ENCODE measurements around the gene SCAF8. TPM values are rescaled to one million over a fixed set of nuclear protein-coding genes. Genes with fewer than 3 reads are reported as not detected.

The SCAF8 gene
- total and polyA plus RNA-seq, 2 donors (not counting 1 experiment from before 2014, with no cell fraction given) = 25.7 to 75.2 TPM

DNA sequence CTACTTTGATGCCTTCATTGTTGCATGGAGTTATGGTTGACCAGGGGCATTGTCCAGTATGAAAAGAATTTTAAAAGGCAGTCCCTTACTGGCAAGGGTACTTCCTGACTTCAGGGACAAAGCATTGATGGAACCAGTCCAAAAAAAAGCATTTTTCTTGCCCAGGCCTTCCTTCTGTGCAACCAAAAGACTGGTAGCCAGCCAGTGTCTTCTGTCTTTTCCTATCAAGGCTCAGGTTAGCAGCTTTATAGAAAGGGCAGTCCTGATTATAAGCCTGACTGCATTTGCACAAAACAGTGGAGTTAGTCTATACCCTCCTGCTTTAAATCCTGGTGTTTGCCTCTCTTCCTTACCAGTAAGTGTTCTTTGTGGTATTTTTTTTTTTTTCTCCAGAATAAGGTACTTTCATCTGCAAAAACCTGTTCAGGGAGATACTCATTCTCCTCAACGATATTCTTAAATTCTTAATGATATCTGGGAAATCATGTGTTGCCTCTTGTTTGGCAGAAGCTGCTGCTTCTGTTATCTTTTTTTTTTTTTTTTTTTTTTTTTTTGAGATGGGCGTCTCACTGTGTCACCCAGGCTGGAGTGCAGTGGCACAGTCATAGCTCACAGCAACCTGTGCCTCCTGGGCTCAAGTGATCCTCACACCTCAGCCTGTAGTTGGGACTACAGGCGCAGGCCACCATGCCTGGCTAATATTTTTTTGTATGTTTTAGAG, 33.9 kb downstream of the SCAF8 start:
- POLR2A ChIA-PET = interaction anchor here (0.7 kb wide), 1 partner anchor 1587 kb away, joined by 4 read pairs; no protein-coding TSS in a partner anchor
- intact Hi-C loops (cut with micrococcal nuclease) = no loop called here
- Histone ChIP-seq H3K4me2 (replicated peaks; ENCODE audit: low read depth, low read length, poor library complexity, severe bottlenecking) (no peak overlapping the region), H3K27ac (ENCODE audit: low read length in 2 of 2) (no peak overlapping the region), H4K20me1 (ENCODE audit: control insufficient read depth, insufficient read depth, low read length, poor library complexity, severe bottlenecking) (peaks cover 95% of the 10 kb centered on the region), H3K9ac (ENCODE audit: low read length) (no peak overlapping the region), H3K36me3 (replicated peaks in 1 of 2; ENCODE audit: control extremely low read depth in 1 of 2, control insufficient read depth in 1 of 2, extremely low read depth in 1 of 2, insufficient read depth in 2 of 2, low read length in 1 of 2) (peaks cover 2 to 7% of the 10 kb centered on the region in 2 experiments), H3K9me3 (ENCODE audit: control extremely low read depth in 1 of 3, control insufficient read depth in 2 of 3, insufficient read depth in 1 of 3, low read length in 2 of 3) (no peaks in the 10 kb centered on the region), H2AFZ (ENCODE audit: insufficient read depth, low read depth, low read length, poor library complexity, severe bottlenecking) (no peak overlapping the region), H3K79me2 (ENCODE audit: control insufficient read depth, insufficient read depth, low read length) (peaks cover 100% of the 10 kb centered on the region), H3K4me1 (ENCODE audit: control insufficient read depth in 2 of 2, insufficient read depth in 2 of 2, low read length in 2 of 2) (peaks cover 14 to 27% of the 10 kb centered on the region in 2 donors), H3K27me3 (replicated peaks in 1 of 4; ENCODE audit: control extremely low read depth in 1 of 4, control insufficient read depth in 3 of 4, insufficient read depth in 4 of 4, low read length in 3 of 4) (no peaks in the 10 kb centered on the region), H3K4me3 (ENCODE audit: control extremely low read depth in 1 of 5, extremely low read depth in 1 of 5, insufficient read depth in 1 of 5, low read depth in 2 of 5, low read length in 4 of 5) (no peak overlapping the region)
- peaks cover 77% of the 10 kb centered on the region for H3K4me1 Mint-ChIP-seq
- no peak for TF ChIP-seq EZH2 (IDR thresholded peaks at IDR 0.05; ENCODE audit: borderline replicate concordance, insufficient read depth, low read depth, low read length, poor library complexity, severe bottlenecking)
- TF ChIP-seq, protein P1, sequence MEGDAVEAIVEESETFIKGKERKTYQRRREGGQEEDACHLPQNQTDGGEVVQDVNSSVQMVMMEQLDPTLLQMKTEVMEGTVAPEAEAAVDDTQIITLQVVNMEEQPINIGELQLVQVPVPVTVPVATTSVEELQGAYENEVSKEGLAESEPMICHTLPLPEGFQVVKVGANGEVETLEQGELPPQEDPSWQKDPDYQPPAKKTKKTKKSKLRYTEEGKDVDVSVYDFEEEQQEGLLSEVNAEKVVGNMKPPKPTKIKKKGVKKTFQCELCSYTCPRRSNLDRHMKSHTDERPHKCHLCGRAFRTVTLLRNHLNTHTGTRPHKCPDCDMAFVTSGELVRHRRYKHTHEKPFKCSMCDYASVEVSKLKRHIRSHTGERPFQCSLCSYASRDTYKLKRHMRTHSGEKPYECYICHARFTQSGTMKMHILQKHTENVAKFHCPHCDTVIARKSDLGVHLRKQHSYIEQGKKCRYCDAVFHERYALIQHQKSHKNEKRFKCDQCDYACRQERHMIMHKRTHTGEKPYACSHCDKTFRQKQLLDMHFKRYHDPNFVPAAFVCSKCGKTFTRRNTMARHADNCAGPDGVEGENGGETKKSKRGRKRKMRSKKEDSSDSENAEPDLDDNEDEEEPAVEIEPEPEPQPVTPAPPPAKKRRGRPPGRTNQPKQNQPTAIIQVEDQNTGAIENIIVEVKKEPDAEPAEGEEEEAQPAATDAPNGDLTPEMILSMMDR (IDR thresholded peaks at IDR 0.05) = no peak
- no peaks in the 10 kb centered on the region for H3K9me3 Mint-ChIP-seq (ENCODE audit: insufficient read depth)
- no peak overlapping the region for H3K27ac Mint-ChIP-seq
- CTCF ChIA-PET = interaction anchor here (0.7 kb wide), 1 partner anchor 98 kb away, joined by 3 read pairs; no protein-coding TSS in a partner anchor
- ATAC-seq (ENCODE audit: low read depth) (no peak), DNase-seq (no peak)
- no peak overlapping the region for H3K4me3 Mint-ChIP-seq
- no peaks in the 10 kb centered on the region for H3K27me3 Mint-ChIP-seq
- no CpG with 5 or more reads among the region's 3 CpGs for WGBS (ENCODE audit: insufficient coverage)

DNA sequence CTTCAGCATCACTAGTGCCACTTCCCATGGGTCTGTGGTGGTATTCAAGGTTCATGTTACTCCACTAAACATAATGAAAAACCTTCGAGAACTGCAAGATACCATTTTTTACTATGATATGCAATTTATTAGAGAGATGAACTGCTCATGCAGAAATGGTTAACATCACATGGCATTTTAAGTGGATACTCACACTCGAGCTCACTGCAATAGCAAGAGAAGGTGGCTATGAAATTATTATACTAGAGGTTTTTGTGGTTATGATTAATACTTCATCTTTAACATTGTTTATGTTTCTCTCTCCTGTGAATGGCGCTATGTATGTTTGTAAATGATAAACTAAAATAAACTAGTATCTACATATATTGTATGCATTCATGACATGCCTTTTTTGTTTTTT, 35.1 kb downstream of the SCAF8 start:
- intact Hi-C loops (cut with micrococcal nuclease) = no loop called here
- peaks cover 100% of the 10 kb centered on the region for H3K79me2 ChIP-seq (ENCODE audit: control insufficient read depth, insufficient read depth, low read length)
- H3K27ac ChIP-seq (ENCODE audit: low read length in 2 of 2) = peak overlapping the region in 1 of 2 donors; percentile 5
- no peak overlapping the region for H3K4me2 ChIP-seq (replicated peaks; ENCODE audit: low read depth, low read length, poor library complexity, severe bottlenecking)
- ChIA-PET CTCF (interaction anchor here (1.4 kb wide), 1 partner anchor 92 kb away, joined by 4 read pairs; no protein-coding TSS in a partner anchor), POLR2A (no interaction called here)
- no peaks in the 10 kb centered on the region for H3K27me3 ChIP-seq (replicated peaks in 1 of 4; ENCODE audit: control extremely low read depth in 1 of 4, control insufficient read depth in 3 of 4, insufficient read depth in 4 of 4, low read length in 3 of 4)
- no peak for ATAC-seq (ENCODE audit: low read depth)
- no peak overlapping the region for H3K4me3 ChIP-seq (ENCODE audit: control extremely low read depth in 1 of 5, extremely low read depth in 1 of 5, insufficient read depth in 1 of 5, low read depth in 2 of 5, low read length in 4 of 5)
- H4K20me1 ChIP-seq (ENCODE audit: control insufficient read depth, insufficient read depth, low read length, poor library complexity, severe bottlenecking) = peaks cover 96% of the 10 kb centered on the region
- peaks cover 74% of the 10 kb centered on the region for H3K4me1 Mint-ChIP-seq
- H2AFZ ChIP-seq (ENCODE audit: insufficient read depth, low read depth, low read length, poor library complexity, severe bottlenecking) = no peak overlapping the region
- no peak overlapping the region for H3K27ac Mint-ChIP-seq
- no peak for TF ChIP-seq EZH2 (IDR thresholded peaks at IDR 0.05; ENCODE audit: borderline replicate concordance, insufficient read depth, low read depth, low read length, poor library complexity, severe bottlenecking)
- TF ChIP-seq, protein P1 (IDR thresholded peaks at IDR 0.05) = no peak
- H3K9me3 ChIP-seq (ENCODE audit: control extremely low read depth in 1 of 3, control insufficient read depth in 2 of 3, insufficient read depth in 1 of 3, low read length in 2 of 3) = no peaks in the 10 kb centered on the region
- no peak for DNase-seq
- peaks cover 0 to 7% of the 10 kb centered on the region in 2 experiments for H3K36me3 ChIP-seq (replicated peaks in 1 of 2; ENCODE audit: control extremely low read depth in 1 of 2, control insufficient read depth in 1 of 2, extremely low read depth in 1 of 2, insufficient read depth in 2 of 2, low read length in 1 of 2)
- WGBS (ENCODE audit: insufficient coverage) = no CpG with 5 or more reads among the region's 3 CpGs
- H3K9ac ChIP-seq (ENCODE audit: low read length) = no peak overlapping the region
- H3K4me1 ChIP-seq (ENCODE audit: control insufficient read depth in 2 of 2, insufficient read depth in 2 of 2, low read length in 2 of 2) = peaks cover 11 to 25% of the 10 kb centered on the region in 2 donors
- no peaks in the 10 kb centered on the region for H3K27me3 Mint-ChIP-seq
- H3K9me3 Mint-ChIP-seq (ENCODE audit: insufficient read depth) = no peaks in the 10 kb centered on the region
- H3K4me3 Mint-ChIP-seq = no peak overlapping the region
